ENCODE measurements around the gene UVRAG.

Gene UVRAG

DNA sequence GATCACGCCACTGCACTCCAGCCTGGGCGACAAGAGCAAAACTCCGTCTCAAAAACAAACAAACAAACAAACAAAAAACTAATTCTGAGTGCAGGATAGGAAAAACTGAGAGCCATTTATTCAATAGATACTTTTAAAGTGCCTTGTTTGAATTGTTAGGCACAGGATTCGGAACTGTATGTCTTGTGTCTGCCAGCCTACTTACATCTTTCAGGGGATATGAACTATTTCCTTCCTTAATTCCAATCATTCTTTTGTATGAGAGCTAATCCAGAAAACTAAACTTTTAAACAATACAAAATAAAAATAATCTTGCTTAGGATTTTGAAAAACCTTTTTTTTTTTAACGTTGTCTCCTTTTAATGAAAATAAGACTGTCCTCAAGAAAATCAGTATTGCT, 12.6 kb downstream of the UVRAG start:
- peaks cover 7 to 82% (median 72%) of the 10 kb centered on the region in 5 donors for H3K4me1 ChIP-seq (ENCODE audit: control insufficient read depth in 5 of 5, insufficient read depth in 5 of 5, low read length in 5 of 5)
- peak overlapping the region; percentile 95 for H3K27ac ChIP-seq (ENCODE audit: low read depth, low read length)
- peak overlapping the region in 2 of 5 donors; percentile 47 to 56 for H3K9ac ChIP-seq (ENCODE audit: low read length in 5 of 5)
- H3K4me3 ChIP-seq (ENCODE audit: low read depth in 1 of 5, low read length in 5 of 5) = no peak overlapping the region
- no peaks in the 10 kb centered on the region for H3K27me3 ChIP-seq (ENCODE audit: control insufficient read depth in 5 of 5, insufficient read depth in 4 of 5, low read length in 5 of 5)
- no peaks in the 10 kb centered on the region for H3K9me3 ChIP-seq (ENCODE audit: control insufficient read depth in 5 of 5, low read length in 5 of 5)
- H3K36me3 ChIP-seq (ENCODE audit: control insufficient read depth in 5 of 5, insufficient read depth in 5 of 5, low read length in 5 of 5) = peaks cover 0 to 3% (median 0%) of the 10 kb centered on the region in 5 donors

GRCh38 chr11:75831915-75832502, 17.0 kb downstream of the UVRAG start:
- Histone ChIP-seq H3K9ac (ENCODE audit: low read length in 5 of 5) (no peak overlapping the region), H3K27ac (ENCODE audit: low read depth, low read length) (no peak overlapping the region), H3K4me3 (ENCODE audit: low read depth in 1 of 5, low read length in 5 of 5) (no peak overlapping the region), H3K9me3 (ENCODE audit: control insufficient read depth in 5 of 5, low read length in 5 of 5) (no peaks in the 10 kb centered on the region), H3K4me1 (ENCODE audit: control insufficient read depth in 5 of 5, insufficient read depth in 5 of 5, low read length in 5 of 5) (peaks cover 5 to 58% (median 45%) of the 10 kb centered on the region in 5 donors), H3K36me3 (ENCODE audit: control insufficient read depth in 5 of 5, insufficient read depth in 5 of 5, low read length in 5 of 5) (peaks cover 0 to 3% (median 0%) of the 10 kb centered on the region in 5 donors), H3K27me3 (ENCODE audit: control insufficient read depth in 5 of 5, insufficient read depth in 4 of 5, low read length in 5 of 5) (no peaks in the 10 kb centered on the region)

DNA sequence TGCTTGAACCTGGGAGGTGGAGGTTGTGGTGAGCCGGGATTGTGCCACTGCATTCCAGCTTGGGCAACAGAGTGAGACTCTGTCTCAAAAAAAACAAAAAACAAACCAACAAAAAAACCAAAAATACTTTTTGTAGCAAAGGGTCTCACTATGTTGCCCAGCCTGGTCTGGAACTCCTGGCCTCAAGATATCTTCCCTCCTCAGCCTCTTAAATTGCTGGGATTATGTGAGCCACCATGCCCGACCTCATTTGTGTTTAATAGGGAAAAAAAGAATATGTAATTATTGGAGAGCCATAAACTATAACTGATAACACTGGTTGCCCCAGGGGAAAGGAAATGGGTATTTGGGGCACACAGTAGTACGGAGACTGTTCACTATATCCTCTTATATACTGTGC, 19.7 kb downstream of the UVRAG start:
- no peaks in the 10 kb centered on the region for H3K9me3 ChIP-seq (ENCODE audit: control insufficient read depth in 5 of 5, low read length in 5 of 5)
- peak overlapping the region; percentile 7 for H3K27ac ChIP-seq (ENCODE audit: low read depth, low read length)
- peaks cover 0 to 54% (median 30%) of the 10 kb centered on the region in 5 donors for H3K4me1 ChIP-seq (ENCODE audit: control insufficient read depth in 5 of 5, insufficient read depth in 5 of 5, low read length in 5 of 5)
- H3K36me3 ChIP-seq (ENCODE audit: control insufficient read depth in 5 of 5, insufficient read depth in 5 of 5, low read length in 5 of 5) = peaks cover 0 to 12% (median 3%) of the 10 kb centered on the region in 5 donors
- H3K9ac ChIP-seq (ENCODE audit: low read length in 5 of 5) = no peak overlapping the region
- H3K27me3 ChIP-seq (ENCODE audit: control insufficient read depth in 5 of 5, insufficient read depth in 4 of 5, low read length in 5 of 5) = no peaks in the 10 kb centered on the region
- H3K4me3 ChIP-seq (ENCODE audit: low read depth in 1 of 5, low read length in 5 of 5) = no peak overlapping the region

DNA sequence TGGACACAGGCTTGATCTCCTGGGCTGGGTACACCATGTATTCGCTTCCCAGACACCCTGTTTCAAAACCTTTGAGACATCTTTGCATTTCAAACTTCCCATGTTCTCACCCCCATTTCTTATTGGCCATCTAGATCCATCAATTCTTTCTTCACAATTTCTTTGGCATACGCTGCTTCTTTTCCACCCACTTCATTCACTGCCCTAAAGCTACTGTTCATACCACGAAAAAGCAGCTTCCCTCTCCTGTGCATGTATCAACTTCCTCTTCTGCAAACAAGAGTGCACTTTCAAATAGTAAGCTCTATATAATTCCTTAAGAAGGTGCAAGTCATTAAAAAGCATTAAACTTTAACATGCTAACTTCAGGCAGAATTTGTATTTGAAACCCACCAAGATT, 21.4 kb downstream of the UVRAG start:
- no peak overlapping the region for H3K27ac ChIP-seq (ENCODE audit: low read depth, low read length)
- H3K4me1 ChIP-seq (ENCODE audit: control insufficient read depth in 5 of 5, insufficient read depth in 5 of 5, low read length in 5 of 5) = peaks cover 0 to 54% (median 38%) of the 10 kb centered on the region in 5 donors

GRCh38 chr11:75839851-75840250, 24.8 kb downstream of the UVRAG start:
- Histone ChIP-seq H3K36me3 (ENCODE audit: control insufficient read depth in 5 of 5, insufficient read depth in 5 of 5, low read length in 5 of 5) (peaks cover 0 to 8% (median 3%) of the 10 kb centered on the region in 5 donors), H3K4me1 (ENCODE audit: control insufficient read depth in 5 of 5, insufficient read depth in 5 of 5, low read length in 5 of 5) (peaks cover 0 to 46% (median 34%) of the 10 kb centered on the region in 5 donors), H3K9ac (ENCODE audit: low read length in 5 of 5) (peak overlapping the region in 3 of 5 donors; percentile 11 to 64 (median 30)), H3K27ac (ENCODE audit: low read depth, low read length) (peak overlapping the region; percentile 82), H3K27me3 (ENCODE audit: control insufficient read depth in 5 of 5, insufficient read depth in 4 of 5, low read length in 5 of 5) (no peaks in the 10 kb centered on the region), H3K9me3 (ENCODE audit: control insufficient read depth in 5 of 5, low read length in 5 of 5) (no peaks in the 10 kb centered on the region), H3K4me3 (ENCODE audit: low read depth in 1 of 5, low read length in 5 of 5) (no peak overlapping the region)

More for the DNA sequence above, 21.4 kb downstream of the UVRAG start:
- peaks cover 0 to 11% (median 3%) of the 10 kb centered on the region in 5 donors for H3K36me3 ChIP-seq (ENCODE audit: control insufficient read depth in 5 of 5, insufficient read depth in 5 of 5, low read length in 5 of 5)
- H3K4me3 ChIP-seq (ENCODE audit: low read depth in 1 of 5, low read length in 5 of 5) = no peak overlapping the region
- H3K9me3 ChIP-seq (ENCODE audit: control insufficient read depth in 5 of 5, low read length in 5 of 5) = no peaks in the 10 kb centered on the region
- no peak overlapping the region for H3K9ac ChIP-seq (ENCODE audit: low read length in 5 of 5)
- no peaks in the 10 kb centered on the region for H3K27me3 ChIP-seq (ENCODE audit: control insufficient read depth in 5 of 5, insufficient read depth in 4 of 5, low read length in 5 of 5)

- H3K27me3 ChIP-seq (ENCODE audit: control insufficient read depth in 5 of 5, insufficient read depth in 4 of 5, low read length in 5 of 5) = no peaks in the 10 kb centered on the region
- no peaks in the 10 kb centered on the region for H3K9me3 ChIP-seq (ENCODE audit: control insufficient read depth in 5 of 5, low read length in 5 of 5)
- H3K9ac ChIP-seq (ENCODE audit: low read length in 5 of 5) = peak overlapping the region in 3 of 5 donors; percentile 11 to 64 (median 30)
- peaks cover 0 to 8% (median 3%) of the 10 kb centered on the region in 5 donors for H3K36me3 ChIP-seq (ENCODE audit: control insufficient read depth in 5 of 5, insufficient read depth in 5 of 5, low read length in 5 of 5)
- H3K27ac ChIP-seq (ENCODE audit: low read depth, low read length) = peak overlapping the region; percentile 82
- peaks cover 0 to 46% (median 34%) of the 10 kb centered on the region in 5 donors for H3K4me1 ChIP-seq (ENCODE audit: control insufficient read depth in 5 of 5, insufficient read depth in 5 of 5, low read length in 5 of 5)
- peak overlapping the region in 1 of 5 donors; percentile 10 for H3K4me3 ChIP-seq (ENCODE audit: low read depth in 1 of 5, low read length in 5 of 5)
These were observed 25.5 kb downstream of the UVRAG start for GRCh38 chr11:75840522-75840921.

GRCh38 chr11:75841739-75842138, 26.7 kb downstream of the UVRAG start:
- peak overlapping the region; percentile 82 for H3K27ac ChIP-seq (ENCODE audit: low read depth, low read length)
- no peaks in the 10 kb centered on the region for H3K27me3 ChIP-seq (ENCODE audit: control insufficient read depth in 5 of 5, insufficient read depth in 4 of 5, low read length in 5 of 5)
- peaks cover 0 to 8% (median 3%) of the 10 kb centered on the region in 5 donors for H3K36me3 ChIP-seq (ENCODE audit: control insufficient read depth in 5 of 5, insufficient read depth in 5 of 5, low read length in 5 of 5)
- no peaks in the 10 kb centered on the region for H3K9me3 ChIP-seq (ENCODE audit: control insufficient read depth in 5 of 5, low read length in 5 of 5)
- no peak overlapping the region for H3K9ac ChIP-seq (ENCODE audit: low read length in 5 of 5)
- H3K4me3 ChIP-seq (ENCODE audit: low read depth in 1 of 5, low read length in 5 of 5) = no peak overlapping the region
- H3K4me1 ChIP-seq (ENCODE audit: control insufficient read depth in 5 of 5, insufficient read depth in 5 of 5, low read length in 5 of 5) = peaks cover 0 to 39% (median 29%) of the 10 kb centered on the region in 5 donors

GRCh38 chr11:75845324-75845723, 30.3 kb downstream of the UVRAG start:
- peaks cover 0 to 22% (median 14%) of the 10 kb centered on the region in 5 donors for H3K4me1 ChIP-seq (ENCODE audit: control insufficient read depth in 5 of 5, insufficient read depth in 5 of 5, low read length in 5 of 5)
- no peak overlapping the region for H3K4me3 ChIP-seq (ENCODE audit: low read depth in 1 of 5, low read length in 5 of 5)
- no peaks in the 10 kb centered on the region for H3K9me3 ChIP-seq (ENCODE audit: control insufficient read depth in 5 of 5, low read length in 5 of 5)
- no peaks in the 10 kb centered on the region for H3K36me3 ChIP-seq (ENCODE audit: control insufficient read depth in 5 of 5, insufficient read depth in 5 of 5, low read length in 5 of 5)
- no peaks in the 10 kb centered on the region for H3K27me3 ChIP-seq (ENCODE audit: control insufficient read depth in 5 of 5, insufficient read depth in 4 of 5, low read length in 5 of 5)
- H3K27ac ChIP-seq (ENCODE audit: low read depth, low read length) = no peak overlapping the region
- no peak overlapping the region for H3K9ac ChIP-seq (ENCODE audit: low read length in 5 of 5)

GRCh38 chr11:75849894-75850293, 34.9 kb downstream of the UVRAG start:
- Histone ChIP-seq H3K4me3 (ENCODE audit: low read depth in 1 of 5, low read length in 5 of 5) (no peak overlapping the region), H3K4me1 (ENCODE audit: control insufficient read depth in 5 of 5, insufficient read depth in 5 of 5, low read length in 5 of 5) (peaks cover 3 to 23% (median 21%) of the 10 kb centered on the region in 5 donors), H3K36me3 (ENCODE audit: control insufficient read depth in 5 of 5, insufficient read depth in 5 of 5, low read length in 5 of 5) (peaks cover 2 to 14% (median 8%) of the 10 kb centered on the region in 5 donors), H3K9me3 (ENCODE audit: control insufficient read depth in 5 of 5, low read length in 5 of 5) (no peaks in the 10 kb centered on the region), H3K9ac (ENCODE audit: low read length in 5 of 5) (no peak overlapping the region), H3K27me3 (ENCODE audit: control insufficient read depth in 5 of 5, insufficient read depth in 4 of 5, low read length in 5 of 5) (no peaks in the 10 kb centered on the region), H3K27ac (ENCODE audit: low read depth, low read length) (peak overlapping the region; percentile 86)

DNA sequence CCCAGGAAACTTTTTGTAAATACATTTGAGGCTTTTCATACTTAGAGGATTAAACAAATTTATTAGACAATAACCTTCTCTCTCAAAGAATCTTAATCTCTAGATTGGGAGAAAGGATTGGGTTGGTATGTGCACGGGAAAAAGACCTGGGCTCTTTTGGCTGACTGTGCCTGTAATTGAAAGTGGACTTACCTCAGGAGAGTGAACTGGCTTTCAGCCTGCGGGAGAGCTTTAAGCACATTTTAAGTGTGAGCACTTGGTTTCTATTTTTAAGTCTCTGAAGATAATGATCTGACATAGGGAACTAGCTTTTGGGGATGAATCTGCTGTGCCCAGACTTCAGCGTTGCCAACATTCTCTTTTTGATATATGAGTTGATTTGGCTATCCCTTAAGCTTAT, 35.8 kb downstream of the UVRAG start:
- no peaks in the 10 kb centered on the region for H3K9me3 ChIP-seq (ENCODE audit: control insufficient read depth in 5 of 5, low read length in 5 of 5)
- peaks cover 2 to 14% (median 8%) of the 10 kb centered on the region in 5 donors for H3K36me3 ChIP-seq (ENCODE audit: control insufficient read depth in 5 of 5, insufficient read depth in 5 of 5, low read length in 5 of 5)
- no peaks in the 10 kb centered on the region for H3K27me3 ChIP-seq (ENCODE audit: control insufficient read depth in 5 of 5, insufficient read depth in 4 of 5, low read length in 5 of 5)
- peaks cover 3 to 26% (median 23%) of the 10 kb centered on the region in 5 donors for H3K4me1 ChIP-seq (ENCODE audit: control insufficient read depth in 5 of 5, insufficient read depth in 5 of 5, low read length in 5 of 5)
- H3K27ac ChIP-seq (ENCODE audit: low read depth, low read length) = peak overlapping the region; percentile 86
- no peak overlapping the region for H3K4me3 ChIP-seq (ENCODE audit: low read depth in 1 of 5, low read length in 5 of 5)
- H3K9ac ChIP-seq (ENCODE audit: low read length in 5 of 5) = peak overlapping the region in 3 of 5 donors; percentile 11 to 69 (median 27)
